Upper lobe of left lung (tissue), 6 donors: Measurements from ENCODE around the gene DNAJC3. TPM values are rescaled to one million over a fixed set of nuclear protein-coding genes. Genes with fewer than 3 reads are reported as not detected.
"Not testable (repeated sequence)": the region's sequence is repeated elsewhere in the genome, so short reads cannot be mapped to it uniquely, and the experiment has no call there.

Experiments
- ATAC-seq, 2 donors: fragments of 200-7000 bp; cut with Tn5 transposase; one replicate each; pipeline ENCODE4 v1.9.1; 2022; ENCODE audit warnings: mild to moderate bottlenecking in 2 of 2, moderate library complexity in 2 of 2; ENCODE audit not compliant: low FRiP score in 2 of 2
- DNase-seq, 2 donors: peaks; one replicate each; pipeline ENCODE4 v3.0.0-alpha.2; 2019 to 2020
- H3K27ac ChIP-seq, 4 donors: fragments of 200-600 bp; sonication (generic); one replicate each; pipeline ENCODE4 v1.5.1; 2016 to 2019
- H3K27me3 ChIP-seq, 4 donors: fragments of 200-600 bp; sonication (generic); one replicate each; pipeline ENCODE4 v1.5.1; 2017 to 2019
- H3K36me3 ChIP-seq, 4 donors: fragments of 200-600 bp; sonication (generic); one replicate each; pipeline ENCODE4 v1.5.1; 2016 to 2019
- H3K4me1 ChIP-seq, 4 donors: fragments of 200-600 bp; sonication (generic); one replicate each; pipeline ENCODE4 v1.5.1; 2018 to 2019
- H3K4me3 ChIP-seq, 4 donors: fragments of 200-600 bp; sonication (generic); one replicate each; pipeline ENCODE4 v1.5.1; 2017 to 2019; ENCODE audit warnings: mild to moderate bottlenecking in 2 of 4, moderate library complexity in 1 of 4
- H3K9me3 ChIP-seq, 4 donors: fragments of 200-600 bp; sonication (generic); one replicate each; pipeline ENCODE4 v1.5.1; 2018 to 2019
- CTCF ChIP-seq, 6 experiments: fragments of 450-650 bp in 4 of 6; fragments of 200-600 bp in 2 of 6; sonication (generic) in 2 of 6; IDR thresholded peaks; one replicate each; pipeline ENCODE4 v1.5.1; 2016 to 2019; ENCODE audit warnings: antibody characterized with exemption in 6 of 6
- EP300 ChIP-seq, 4 donors: sonication (generic); formaldehyde crosslinking; IDR thresholded peaks; one replicate each; pipeline ENCODE4 v1.5.1; 2017; ENCODE audit warnings: antibody characterized with exemption in 4 of 4, control low read depth in 2 of 4
- POLR2A ChIP-seq, 4 donors: fragments of 450-650 bp; IDR thresholded peaks; one replicate each; pipeline ENCODE4 v1.5.1; 2016 to 2017; ENCODE audit warnings: antibody characterized with exemption in 4 of 4, mild to moderate bottlenecking in 2 of 4
- POLR2AphosphoS5 ChIP-seq, 2 donors: sonication (generic); formaldehyde crosslinking; IDR thresholded peaks; one replicate each; pipeline ENCODE4 v1.5.1; 2017; ENCODE audit warnings: antibody characterized with exemption in 2 of 2
- WGBS, 2 donors: methylation state at CpG; one replicate each; pipeline ENCODE4 v1.1.5; 2017 to 2018; 5-methylcytosine and 5-hydroxymethylcytosine counted together
- total RNA-seq, 6 donors: library from RNA; depleted of rRNA in 4 of 6; stranded (reverse); fragments of >200 nt in 4 of 6; gene quantifications; one replicate each; pipeline versions ENCODE4 v1.1.0 to v1.2.1, GENCODE V29; 2016 to 2021
- donor health status: DM: no; HTN: no; CAD: no; lungs with moderate emphysema.
- donor health status: DM: no; HTN: yes; CAD: no; lungs with severe emphysema.

Gene DNAJC3
- total RNA-seq, 6 donors from 2014 or later, result 27.2 to 86.2 (median 53.3) TPM

DNA sequence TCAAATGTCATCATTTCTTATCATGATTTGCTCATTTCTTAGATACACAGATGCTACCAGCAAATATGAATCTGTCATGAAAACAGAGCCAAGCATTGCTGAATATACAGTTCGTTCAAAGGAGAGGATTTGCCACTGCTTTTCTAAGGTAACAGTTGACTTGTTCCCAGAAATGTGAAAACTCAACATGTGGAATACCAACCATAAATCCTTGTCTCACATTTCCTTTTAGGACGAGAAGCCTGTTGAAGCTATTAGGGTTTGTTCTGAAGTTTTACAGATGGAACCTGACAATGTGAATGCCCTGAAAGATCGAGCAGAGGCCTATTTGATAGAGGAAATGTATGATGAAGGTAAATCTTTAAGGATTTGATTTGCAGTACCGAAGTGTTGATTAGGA, 86.7 kb downstream of the DNAJC3 start:
- Histone ChIP-seq H3K9me3 (no peaks in the 10 kb centered on the region), H3K4me3 (no peak overlapping the region), H3K4me1 (no peaks in the 10 kb centered on the region), H3K27me3 (no peaks in the 10 kb centered on the region), H3K36me3 (peaks cover 0 to 70% (median 15%) of the 10 kb centered on the region in 4 donors), H3K27ac (no peak overlapping the region)
- TF ChIP-seq POLR2AphosphoS5 (IDR thresholded peaks at IDR 0.05), result no peak
- TF ChIP-seq CTCF (IDR thresholded peaks at IDR 0.05), result no peak
- DNase-seq (no peak), ATAC-seq (no peak)
- WGBS, 2 donors, result 88% methylated on average over 4 of the region's 4 CpGs

GRCh38 chr13:95771905-95772304, 95.0 kb downstream of the DNAJC3 start:
- ATAC-seq, result no peak
- Histone ChIP-seq H3K36me3 (peaks cover 0 to 20% (median 2%) of the 10 kb centered on the region in 4 donors), H3K27me3 (no peaks in the 10 kb centered on the region), H3K27ac (no peak overlapping the region), H3K4me3 (no peak overlapping the region), H3K4me1 (no peaks in the 10 kb centered on the region), H3K9me3 (no peaks in the 10 kb centered on the region)
- TF ChIP-seq POLR2A (IDR thresholded peaks at IDR 0.05), result no peak
- TF ChIP-seq POLR2AphosphoS5 (IDR thresholded peaks at IDR 0.05), result no peak
- TF ChIP-seq CTCF (IDR thresholded peaks at IDR 0.05), result no peak
- TF ChIP-seq EP300 (IDR thresholded peaks at IDR 0.05), result no peak
- DNase-seq, result no peak
- WGBS, 2 donors, result 88 to 92% methylated on average over 4 of the region's 4 CpGs

GRCh38 chr13:95779522-95779921, 102.6 kb downstream of the DNAJC3 start:
- no peaks in the 10 kb centered on the region for H3K27me3 ChIP-seq
- H3K36me3 ChIP-seq, result peaks cover 0 to 29% (median 5%) of the 10 kb centered on the region in 4 donors
- 77 to 89% methylated on average over 1 of the region's 1 CpG for WGBS, 2 donors

DNA sequence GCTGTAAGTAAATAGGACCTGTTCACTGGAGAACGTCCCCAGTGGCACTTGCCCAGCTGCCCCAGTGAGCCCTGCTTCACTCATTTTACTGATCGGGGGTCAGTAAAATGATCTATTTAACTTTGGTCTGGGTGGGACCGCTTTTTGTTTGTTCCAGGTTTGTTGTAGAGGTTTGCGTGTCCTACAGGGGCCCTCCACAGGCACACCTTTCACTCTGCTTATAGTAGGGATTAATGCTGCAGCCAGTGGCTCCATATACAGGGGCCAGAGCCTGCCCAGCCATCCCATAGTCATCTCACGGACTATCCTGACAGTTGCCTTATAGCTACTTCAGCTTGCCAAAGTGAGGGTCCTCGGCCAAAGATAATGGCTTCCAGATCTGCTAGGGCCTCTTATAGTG, 104.1 kb downstream of the DNAJC3 start:
- 97 to 100% methylated on average over 3 to 6 of the region's 6 CpGs for WGBS, 2 donors
- Histone ChIP-seq H3K36me3 (peaks cover 0 to 31% (median 5%) of the 10 kb centered on the region in 4 donors), H3K27me3 (no peaks in the 10 kb centered on the region), H3K4me1 (peaks cover 0 to 10% (median 2%) of the 10 kb centered on the region in 4 donors), H3K27ac (no peak overlapping the region), H3K9me3 (no peaks in the 10 kb centered on the region), H3K4me3 (no peak overlapping the region)
- ATAC-seq (no peak), DNase-seq (no peak)
- TF ChIP-seq POLR2A (IDR thresholded peaks at IDR 0.05) (no peak), EP300 (IDR thresholded peaks at IDR 0.05) (no peak), POLR2AphosphoS5 (IDR thresholded peaks at IDR 0.05) (no peak), CTCF (IDR thresholded peaks at IDR 0.05) (no peak)

More at GRCh38 chr13:95779522-95779921, 102.6 kb downstream of the DNAJC3 start:
- Histone ChIP-seq H3K4me3 (no peak overlapping the region), H3K9me3 (no peaks in the 10 kb centered on the region), H3K27ac (no peak overlapping the region), H3K4me1 (peaks cover 0 to 10% (median 1%) of the 10 kb centered on the region in 4 donors)
- DNase-seq (no peak), ATAC-seq (no peak)
- no peak for TF ChIP-seq EP300 (IDR thresholded peaks at IDR 0.05)
- no peak for TF ChIP-seq POLR2A (IDR thresholded peaks at IDR 0.05)
- no peak for TF ChIP-seq CTCF (IDR thresholded peaks at IDR 0.05)
- TF ChIP-seq POLR2AphosphoS5 (IDR thresholded peaks at IDR 0.05), result no peak

GRCh38 chr13:95781940-95782339, 105.0 kb downstream of the DNAJC3 start:
- not testable (repeated sequence) for DNase-seq, H3K27me3 ChIP-seq, H3K4me3 ChIP-seq, H3K27ac ChIP-seq, ATAC-seq, H3K9me3 ChIP-seq
- 100% methylated on average over 1 of the region's 1 CpG for WGBS, 2 donors
- Histone ChIP-seq H3K4me1 (peaks cover 0 to 10% (median 2%) of the 10 kb centered on the region in 4 donors), H3K36me3 (peaks cover under 1 to 39% (median 9%) of the 10 kb centered on the region in 4 donors)
